Lower leg skin (tissue), 3 donors: ENCODE data around the gene ANKRD7.

Experiments
- CTCF ChIP-seq, 3 donors: fragments of 450-650 bp; IDR thresholded peaks; one replicate each; pipeline ENCODE4 v1.5.1; 2016; ENCODE audit warnings: antibody characterized with exemption in 3 of 3, mild to moderate bottlenecking in 3 of 3, moderate library complexity in 2 of 3
- POLR2A ChIP-seq, 2 donors: fragments of 450-650 bp; IDR thresholded peaks; one replicate each; pipeline ENCODE4 v1.6.1; 2016 to 2017; ENCODE audit warnings: antibody characterized with exemption in 2 of 2, mild to moderate bottlenecking in 1 of 2, moderate library complexity in 1 of 2

GRCh38 chr7:118194571-118194970 lies 29.9 kb upstream of the ANKRD7 start:
- TF ChIP-seq CTCF (IDR thresholded peaks at IDR 0.05) (no peak), POLR2A (IDR thresholded peaks at IDR 0.05) (no peak)
